MV-4-11 (cell line): Measurements from ENCODE around the gene OR51F1.
"Not testable (repeated sequence)": the region's sequence is repeated elsewhere in the genome, so short reads cannot be mapped to it uniquely, and the experiment has no call there.

Source experiments
- DNase-seq: peaks from one replicate; lab custom pipeline; 2025; lab: John Stamatoyannopoulos, UW

The OR51F1 gene, protein sequence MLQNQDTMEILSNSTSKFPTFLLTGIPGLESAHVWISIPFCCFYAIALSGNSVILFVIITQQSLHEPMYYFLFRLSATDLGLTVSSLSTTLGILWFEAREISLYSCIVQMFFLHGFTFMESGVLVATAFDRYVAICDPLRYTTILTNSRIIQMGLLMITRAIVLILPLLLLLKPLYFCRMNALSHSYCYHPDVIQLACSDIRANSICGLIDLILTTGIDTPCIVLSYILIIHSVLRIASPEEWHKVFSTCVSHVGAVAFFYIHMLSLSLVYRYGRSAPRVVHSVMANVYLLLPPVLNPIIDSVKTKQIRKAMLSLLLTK

DNA sequence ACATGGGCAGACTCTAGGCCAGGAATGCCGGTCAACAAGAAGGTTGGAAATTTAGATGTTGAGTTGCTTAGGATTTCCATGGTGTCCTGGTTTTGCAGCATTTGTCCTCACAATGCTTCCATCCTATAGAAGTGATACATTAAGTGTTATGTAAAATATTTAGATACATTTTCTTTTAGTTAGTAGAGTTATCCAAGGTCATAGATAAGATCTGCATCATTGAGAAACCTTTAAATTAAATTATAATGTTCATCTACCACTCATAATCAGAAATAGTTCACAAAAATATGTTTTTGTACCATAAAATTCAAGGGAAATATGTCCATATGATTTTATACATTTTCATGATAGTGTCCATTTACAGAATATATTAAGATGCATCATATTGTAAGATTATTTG is at the start of gene OR51F1:
Gene OR51F1 (minus strand): TSS at position 101 of the 400 bp plus-strand sequence. CDS start 0 bp downstream, at position 101.
- no peak for DNase-seq

DNA sequence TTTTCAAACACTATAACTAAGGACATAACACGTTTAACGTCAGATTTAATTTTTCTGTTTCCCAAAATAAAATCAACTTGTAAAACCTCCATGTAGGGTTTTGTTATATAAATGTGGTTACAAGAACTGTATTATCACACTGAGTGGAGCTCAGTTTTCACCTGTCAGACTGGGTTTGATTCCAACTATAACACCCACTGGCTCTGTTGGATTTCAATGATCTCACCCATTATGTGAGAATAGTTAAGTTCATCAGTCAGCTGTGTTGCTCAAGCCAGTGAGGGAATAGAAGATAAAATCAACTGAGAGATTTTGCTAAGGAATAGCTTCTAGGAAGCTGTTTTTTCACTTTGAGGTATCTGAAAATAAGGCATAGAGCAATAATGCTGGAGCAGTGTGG is 39.5 kb upstream of the OR51F1 start:
- DNase-seq = no peak

DNA sequence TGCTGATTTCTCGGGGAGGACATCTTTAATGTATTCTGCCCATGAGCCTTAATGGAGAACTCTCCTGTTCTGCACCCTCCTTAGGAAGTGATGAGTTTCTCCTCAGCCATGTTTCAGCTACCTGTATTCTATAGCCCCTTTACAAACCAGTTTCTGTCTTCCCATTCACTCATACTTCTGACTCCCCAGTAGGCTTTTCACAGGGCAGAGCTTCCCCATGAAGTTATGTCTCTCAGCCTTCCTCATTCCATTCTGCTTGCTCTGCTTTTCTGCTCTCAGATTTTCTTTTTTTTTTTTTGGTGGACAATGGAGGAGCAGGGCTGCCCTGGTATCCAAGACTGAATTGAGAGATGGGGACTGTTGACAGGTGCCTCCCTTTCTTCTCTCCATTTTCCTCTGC is 38.7 kb upstream of the OR51F1 start:
- DNase-seq = no peak

DNA sequence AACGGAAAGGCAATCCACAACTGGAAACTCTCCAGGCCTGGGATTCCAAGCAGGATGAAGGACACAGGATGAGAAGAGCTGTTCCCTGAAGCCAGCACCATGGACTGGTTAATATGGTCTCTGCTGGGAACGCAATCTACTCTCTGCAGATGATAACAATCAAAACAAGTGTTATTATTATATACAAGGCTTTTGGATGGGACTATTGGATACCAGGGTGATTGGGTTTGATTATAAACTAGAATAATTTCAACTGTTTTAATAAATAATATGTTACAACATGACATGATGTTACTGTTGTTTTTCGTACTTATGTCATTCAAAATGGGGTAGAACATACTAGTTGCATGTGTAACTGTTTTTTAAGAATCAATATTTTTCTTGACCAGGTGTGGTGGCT is 34.5 kb upstream of the OR51F1 start, which contains the start of gene OR52R1:
Gene OR52R1 (minus strand): TSS at position 101 of the 400 bp plus-strand sequence. CDS start 0 bp downstream, at position 101.
- DNase-seq = no peak

DNA sequence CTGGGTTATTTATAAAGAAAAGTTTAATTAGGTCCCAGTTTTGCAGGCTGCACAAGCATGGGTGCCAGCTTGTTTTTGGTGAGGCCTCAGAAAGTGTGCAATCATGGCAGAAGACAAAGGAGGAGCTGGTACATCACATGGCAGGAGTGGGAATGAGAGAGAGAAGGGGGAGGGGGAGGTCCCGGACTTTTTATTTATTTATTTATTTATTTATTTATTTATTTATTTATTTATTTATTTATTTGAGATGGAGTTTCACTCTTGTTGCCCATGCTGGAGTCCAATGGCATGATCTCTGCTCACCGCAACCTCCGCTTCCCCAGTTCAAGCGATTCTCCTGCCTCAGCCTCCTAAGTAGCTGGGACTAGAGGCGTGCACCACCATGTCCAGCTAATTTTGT is 31.6 kb upstream of the OR51F1 start:
- not testable (repeated sequence) for DNase-seq

DNA sequence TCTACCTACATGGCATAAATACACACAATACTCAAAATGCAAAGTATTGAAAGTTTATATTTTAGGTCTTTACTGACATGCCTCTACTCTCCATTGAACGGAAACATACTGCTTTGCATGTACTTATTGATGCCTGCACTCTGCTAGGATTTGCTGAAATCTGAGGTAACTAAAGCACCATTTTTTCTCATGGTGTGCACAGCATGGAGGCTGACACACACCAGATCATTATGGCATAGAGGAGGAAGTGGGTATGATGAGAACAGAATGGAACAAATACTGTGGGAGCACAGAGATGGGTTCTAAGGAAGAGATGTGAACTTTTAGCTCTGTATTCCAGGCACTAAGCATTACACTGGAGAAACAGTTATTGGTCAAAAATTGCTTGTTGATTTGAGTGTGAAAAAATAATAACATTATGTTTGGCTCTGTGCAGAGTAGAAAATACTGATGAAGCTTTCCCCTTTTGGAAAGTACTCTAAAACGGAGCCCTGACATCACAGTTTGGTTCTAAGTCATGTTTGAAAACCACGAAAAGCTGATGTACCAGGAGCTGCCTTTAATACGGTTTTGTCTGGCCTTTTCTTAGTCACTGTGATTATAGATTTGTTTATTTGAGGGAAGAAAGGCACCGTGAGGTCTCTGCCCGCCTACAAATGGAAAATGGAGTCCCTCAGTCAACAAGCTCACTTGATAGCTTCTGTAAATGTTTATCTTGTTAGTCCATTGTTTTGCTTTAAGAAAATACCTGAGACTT is 28.9 kb upstream of the OR51F1 start:
- DNase-seq = no peak

DNA sequence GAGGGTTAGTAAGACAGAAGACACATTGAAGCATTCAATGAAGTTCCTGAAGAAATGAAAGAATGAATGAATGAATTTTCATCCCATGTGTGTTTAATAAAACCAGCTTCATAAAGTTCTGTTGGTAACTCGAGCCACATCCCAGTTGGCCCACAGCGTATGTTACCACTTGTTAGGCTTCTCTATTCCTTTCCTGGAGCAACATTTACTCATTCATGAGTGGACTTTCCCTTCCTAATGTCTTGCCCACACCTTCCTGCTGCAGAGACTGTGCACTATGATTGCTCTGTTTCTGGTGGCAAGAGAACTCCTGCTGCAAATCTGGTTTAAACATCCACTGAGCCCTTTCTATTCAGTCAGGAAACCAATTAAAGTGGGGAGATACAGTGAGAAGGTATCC is 27.5 kb upstream of the OR51F1 start:
- DNase-seq = no peak

DNA sequence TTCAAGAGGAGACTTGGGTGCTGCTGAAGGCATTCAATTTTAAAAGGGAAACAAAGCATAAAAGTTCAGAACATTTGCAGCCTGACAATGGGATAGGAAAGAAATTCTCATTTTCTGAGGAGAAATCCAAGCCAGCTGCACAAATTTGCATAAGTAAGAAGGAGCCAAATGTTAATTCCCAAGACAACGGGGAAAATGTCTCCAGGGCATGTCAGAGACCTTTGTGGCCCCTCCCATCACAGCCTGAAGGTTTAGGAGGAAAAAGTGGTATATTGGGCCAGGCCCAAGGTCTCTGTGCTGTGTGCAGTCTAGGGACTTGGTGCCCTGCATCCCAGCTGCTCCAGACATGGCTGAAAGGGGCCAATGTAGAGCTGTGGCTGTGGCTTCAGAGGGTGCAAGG is 12.7 kb upstream of the OR51F1 start:
- no peak for DNase-seq

DNA sequence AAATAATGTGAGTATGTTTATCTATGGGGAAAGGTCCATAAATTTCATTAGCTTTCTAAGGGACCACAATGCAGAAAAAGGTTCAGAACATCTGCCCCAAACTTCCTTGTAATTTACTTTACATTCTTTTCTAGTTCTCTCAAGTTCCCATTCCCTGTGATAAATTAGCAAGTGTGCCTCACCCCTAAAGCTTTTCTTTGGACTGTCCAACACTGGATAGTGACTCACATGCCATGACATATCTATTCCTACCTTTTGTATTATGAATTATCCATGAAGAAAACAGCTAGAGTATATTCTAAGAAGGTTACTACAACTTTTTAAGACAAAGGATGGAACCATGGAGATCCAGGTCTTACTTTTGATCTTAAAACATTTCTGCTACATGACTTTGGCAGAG is 1.6 kb downstream of the OR51F1 start:
- DNase-seq = no peak

DNA sequence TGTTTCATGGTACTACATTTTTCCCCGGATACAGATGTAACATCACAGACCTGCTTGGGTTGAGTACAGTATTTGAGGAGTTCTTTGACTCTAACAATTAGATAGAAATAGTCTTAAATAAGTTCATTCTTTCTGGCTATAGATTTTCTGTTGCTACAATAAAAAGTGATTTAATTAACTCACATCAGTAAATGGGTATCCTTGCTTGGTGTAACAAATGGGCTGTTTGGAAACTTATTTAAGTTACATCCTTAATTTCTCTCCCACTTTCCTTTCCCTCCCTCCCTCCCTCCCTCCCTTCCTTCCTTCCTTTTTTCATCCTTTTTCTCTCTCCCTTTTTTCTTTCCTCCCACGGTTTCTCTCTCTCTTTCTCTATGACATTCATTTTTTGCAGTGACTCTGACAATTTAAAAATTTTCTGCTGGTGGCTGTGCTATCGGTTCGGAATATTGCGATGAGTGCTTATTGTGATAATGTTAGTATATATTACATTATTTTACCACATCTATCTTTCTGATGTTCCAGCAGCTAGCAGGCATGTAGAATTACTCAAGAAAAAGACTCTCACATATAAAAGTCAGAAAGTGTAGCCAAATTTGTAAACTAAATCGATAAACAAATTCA is 3.2 kb downstream of the OR51F1 start:
- no peak for DNase-seq

DNA sequence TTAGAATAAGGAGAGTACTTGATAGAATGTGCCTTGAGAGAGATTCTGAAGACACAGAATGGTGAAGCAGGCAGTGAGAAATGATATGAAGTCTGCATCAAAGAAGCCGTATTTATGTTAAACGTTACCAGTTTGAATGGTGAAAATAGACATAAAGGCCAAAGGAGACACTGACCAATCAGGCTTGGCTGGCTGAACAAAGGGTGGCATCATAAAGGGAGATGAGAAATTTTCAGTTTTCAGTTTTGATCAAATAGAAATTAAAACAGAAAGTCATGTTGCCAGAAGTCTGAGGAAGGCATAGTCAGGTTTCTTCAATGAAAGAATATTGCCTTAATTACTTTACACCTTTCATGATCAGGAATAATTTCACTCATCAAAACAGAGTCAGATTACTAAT is 6.6 kb downstream of the OR51F1 start:
- no peak for DNase-seq

DNA sequence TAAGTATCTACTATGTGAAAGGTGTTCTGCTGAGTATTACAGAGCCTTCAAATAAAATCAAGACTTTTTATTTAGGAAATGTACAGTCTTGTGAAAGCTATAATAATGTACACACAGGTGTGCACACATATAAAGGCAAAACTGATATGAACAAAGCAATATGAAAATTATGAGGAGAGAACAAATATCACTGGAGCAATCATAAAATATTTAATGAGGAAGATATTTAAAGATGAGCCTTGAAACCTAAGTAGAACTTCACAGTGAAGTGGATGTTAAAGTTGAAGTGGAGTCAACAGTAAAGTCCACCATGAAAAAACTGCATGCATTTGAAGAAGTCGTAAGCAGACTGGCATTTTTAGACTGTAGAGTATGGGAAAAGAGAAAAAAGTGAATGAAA is 18.5 kb downstream of the OR51F1 start:
- no peak for DNase-seq

DNA sequence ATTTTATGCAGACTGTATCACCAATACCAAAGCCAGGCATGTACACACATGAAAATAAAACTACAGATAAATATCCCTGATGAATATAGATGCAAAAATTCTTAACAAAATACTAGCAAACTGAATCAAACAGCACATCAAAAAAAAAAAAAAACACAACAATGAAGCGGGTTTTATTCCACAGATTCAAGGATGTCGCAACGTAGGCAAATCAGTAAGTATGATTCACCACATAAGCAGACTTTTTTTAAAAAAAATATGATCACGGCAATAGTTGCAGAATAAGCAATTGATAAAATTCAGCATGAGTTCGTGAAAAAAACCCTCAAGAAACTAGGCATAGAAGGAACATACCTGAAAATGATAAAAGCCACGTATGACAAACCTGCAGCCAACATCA is 21.3 kb downstream of the OR51F1 start:
- no peak for DNase-seq

DNA sequence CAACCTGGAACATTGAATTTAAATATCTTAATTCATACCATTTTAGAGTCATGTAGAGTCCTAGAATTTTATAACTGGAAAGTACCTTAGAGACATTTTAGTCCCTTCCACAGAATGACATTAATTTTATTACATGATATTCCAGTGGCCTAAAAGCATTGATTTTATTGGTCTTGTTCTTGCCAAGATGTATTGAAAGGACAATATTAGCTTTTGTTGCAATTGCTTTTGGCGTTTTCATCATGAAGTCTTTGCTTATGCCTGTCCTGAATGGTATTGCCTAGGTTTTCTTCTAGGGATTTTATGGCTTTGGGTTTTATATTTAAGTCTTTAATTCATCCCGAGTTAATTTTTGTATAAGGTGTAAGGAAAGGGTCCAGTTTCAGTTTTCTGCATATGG is 29.0 kb downstream of the OR51F1 start:
- DNase-seq = no peak

DNA sequence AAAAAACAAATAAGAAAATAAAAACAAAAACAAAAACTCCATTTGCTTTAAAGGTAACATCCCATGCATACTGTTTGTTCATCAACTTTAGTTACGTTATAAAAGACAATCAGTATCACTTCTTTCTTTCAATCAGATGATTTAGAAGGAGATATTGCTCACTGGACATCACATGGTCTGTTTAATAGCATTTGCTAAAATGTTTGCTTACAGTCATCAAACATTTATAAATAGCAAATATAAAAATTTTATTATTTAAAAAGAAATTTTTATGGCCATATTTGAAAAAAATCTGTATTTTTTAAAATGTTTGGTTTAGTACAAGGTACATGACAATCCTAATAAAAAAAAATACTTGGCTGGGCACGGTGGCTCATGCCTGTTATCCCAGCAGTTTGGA is 42.6 kb downstream of the OR51F1 start:
- DNase-seq = no peak

DNA sequence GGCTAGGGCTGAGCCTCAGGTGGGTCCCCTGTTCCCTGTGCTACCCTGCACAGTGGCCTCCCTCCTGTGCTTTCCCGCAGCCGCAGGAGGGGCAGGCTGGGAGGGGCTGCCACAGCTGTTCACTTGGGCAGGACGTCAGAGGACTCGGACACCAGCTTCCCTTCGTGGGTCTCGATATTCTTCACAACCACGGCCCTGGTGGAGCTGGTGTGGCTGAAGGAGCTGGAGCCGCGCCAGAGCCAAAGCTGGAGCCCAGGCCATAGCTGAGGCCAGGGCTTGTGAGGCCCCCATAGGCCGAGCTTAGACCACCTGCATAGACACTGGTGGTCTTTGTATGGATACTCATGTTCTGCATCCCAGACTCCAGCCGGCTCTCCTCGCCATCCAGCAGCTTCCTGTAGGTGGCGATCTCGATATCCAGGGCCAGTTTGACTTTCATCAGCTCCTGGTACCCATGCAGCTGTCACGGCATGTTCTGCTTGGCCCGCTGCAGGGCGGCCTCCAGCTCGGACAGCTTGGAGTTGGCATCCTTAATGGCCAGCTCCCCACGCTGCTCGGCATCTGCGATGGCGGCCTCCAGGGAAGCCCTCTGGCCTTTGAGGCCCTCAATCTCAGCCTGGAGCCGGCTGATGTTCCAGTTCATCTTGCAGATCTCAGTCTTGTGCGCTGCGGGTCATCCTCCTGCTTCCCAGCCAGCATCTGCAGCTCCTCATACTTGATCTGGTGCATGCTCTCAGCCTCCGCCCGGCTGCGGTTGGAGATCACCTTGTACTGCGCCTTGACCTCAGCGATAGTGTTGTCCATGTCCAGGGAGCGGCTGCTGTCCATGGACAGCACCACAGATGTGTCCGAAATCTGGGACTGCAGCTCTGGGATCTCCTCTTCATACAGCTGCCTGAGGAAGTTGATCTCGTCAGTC is 46.9 kb downstream of the OR51F1 start:
- DNase-seq = not testable (repeated sequence)
